NCI-H1694 (cell line): ENCODE measurements around the gene PSMF1.
"Not testable (repeated sequence)": the region's sequence is repeated elsewhere in the genome, so short reads cannot be mapped to it uniquely, and the experiment has no call there.

ENCODE experiments used
- DNase-seq: peaks from one replicate; lab custom pipeline; 2025; lab: John Stamatoyannopoulos, UW

PSMF1 gene

GRCh38 chr20:1122388-1123315, 4.2 kb downstream of the PSMF1 start:
- no peak for DNase-seq

- DNase-seq, result no peak
These were observed 5.3 kb downstream of the PSMF1 start for GRCh38 chr20:1123666-1124065.

GRCh38 chr20:1124421-1124820, 6.0 kb downstream of the PSMF1 start:
- DNase-seq, result no peak

- DNase-seq, result no peak
These were observed 6.9 kb downstream of the PSMF1 start for GRCh38 chr20:1125277-1125676.

- no peak for DNase-seq
These were observed 9.4 kb downstream of the PSMF1 start for GRCh38 chr20:1127840-1128239.

- DNase-seq, result no peak
These were observed 11.8 kb downstream of the PSMF1 start for GRCh38 chr20:1130058-1130694.

- no peak for DNase-seq
These were observed 12.4 kb downstream of the PSMF1 start for GRCh38 chr20:1130847-1131246.

GRCh38 chr20:1131354-1131753, 13.0 kb downstream of the PSMF1 start:
- no peak for DNase-seq

GRCh38 chr20:1134355-1134754, 16.0 kb downstream of the PSMF1 start:
- no peak for DNase-seq

GRCh38 chr20:1134836-1135235, 16.4 kb downstream of the PSMF1 start:
- no peak for DNase-seq

GRCh38 chr20:1137236-1137635, 18.8 kb downstream of the PSMF1 start:
- no peak for DNase-seq

GRCh38 chr20:1144401-1145172, 26.2 kb downstream of the PSMF1 start:
- no peak for DNase-seq

GRCh38 chr20:1146957-1147356, 28.6 kb downstream of the PSMF1 start:
- DNase-seq, result no peak

- not testable (repeated sequence) for DNase-seq
These were observed 31.4 kb downstream of the PSMF1 start for GRCh38 chr20:1149812-1150211.

GRCh38 chr20:1150218-1150617, 31.8 kb downstream of the PSMF1 start:
- DNase-seq, result no peak

GRCh38 chr20:1150968-1151367, 32.6 kb downstream of the PSMF1 start:
- DNase-seq, result no peak

- DNase-seq, result no peak
These were observed 35.8 kb downstream of the PSMF1 start for GRCh38 chr20:1154226-1154625.

- DNase-seq, result no peak
These were observed 36.3 kb downstream of the PSMF1 start for GRCh38 chr20:1154691-1155090.

- DNase-seq, result no peak
These were observed 36.9 kb downstream of the PSMF1 start for GRCh38 chr20:1155342-1155741.

GRCh38 chr20:1160496-1160895, 42.1 kb downstream of the PSMF1 start:
- no peak for DNase-seq

- no peak for DNase-seq
These were observed 42.6 kb downstream of the PSMF1 start for GRCh38 chr20:1160991-1161390.

GRCh38 chr20:1163105-1163504, 44.7 kb downstream of the PSMF1 start:
- DNase-seq, result no peak

GRCh38 chr20:1163653-1164052, 45.3 kb downstream of the PSMF1 start:
- DNase-seq, result no peak
